Glomerular visceral epithelial cell (primary cell): ENCODE measurements around the gene KAZN.

Experiments used
- DNase-seq: peaks from one replicate; pipeline ENCODE4 v3.0.0-alpha.2; 2016; ENCODE audit errors: extremely low spot score

Gene KAZN

GRCh38 chr1:14824314-14824915 lies 225.9 kb downstream of the KAZN start:
- DNase-seq = no peak

DNA sequence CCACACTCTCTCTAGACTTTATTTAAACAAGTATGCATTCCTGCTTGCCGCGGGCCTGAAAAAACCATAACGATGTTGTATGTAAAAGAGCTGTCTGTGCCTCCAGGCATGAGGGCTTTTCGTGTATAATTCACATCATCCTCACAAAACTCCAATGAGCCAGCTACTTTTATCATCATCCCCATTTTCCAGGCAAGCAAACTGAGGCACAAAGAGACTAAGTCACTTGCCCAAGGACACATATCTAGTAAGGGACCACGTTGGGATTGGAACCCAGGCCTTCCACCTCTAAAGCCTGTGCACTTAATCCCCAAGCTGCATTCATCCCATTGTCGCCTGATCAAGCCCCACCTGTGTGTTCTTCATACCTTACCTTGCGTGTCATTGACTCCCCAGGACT lies 226.9 kb downstream of the KAZN start:
- no peak for DNase-seq

DNA sequence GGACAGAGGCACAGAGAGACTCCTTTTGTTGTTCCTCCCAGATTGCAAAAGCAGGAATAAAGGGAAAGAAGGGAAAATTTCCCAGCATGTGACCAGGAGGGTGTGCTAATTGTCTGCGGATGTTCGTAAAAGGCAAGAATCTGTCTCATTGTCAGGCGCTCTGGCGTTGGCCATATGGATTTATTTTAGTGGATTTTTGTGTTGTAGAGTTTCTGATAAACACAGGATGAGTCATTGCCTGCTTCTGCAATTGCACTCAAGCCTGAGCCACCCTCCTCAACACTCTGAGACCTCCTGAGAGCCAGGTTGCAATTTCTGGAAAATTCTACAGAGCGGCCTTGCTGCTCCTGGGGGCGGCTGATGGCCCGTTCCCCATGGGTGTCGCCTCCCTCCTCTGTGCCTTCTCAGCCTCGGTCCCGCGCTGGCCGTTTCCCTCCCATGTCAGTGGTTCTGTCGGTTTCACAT lies 227.7 kb downstream of the KAZN start:
- no peak for DNase-seq

DNA sequence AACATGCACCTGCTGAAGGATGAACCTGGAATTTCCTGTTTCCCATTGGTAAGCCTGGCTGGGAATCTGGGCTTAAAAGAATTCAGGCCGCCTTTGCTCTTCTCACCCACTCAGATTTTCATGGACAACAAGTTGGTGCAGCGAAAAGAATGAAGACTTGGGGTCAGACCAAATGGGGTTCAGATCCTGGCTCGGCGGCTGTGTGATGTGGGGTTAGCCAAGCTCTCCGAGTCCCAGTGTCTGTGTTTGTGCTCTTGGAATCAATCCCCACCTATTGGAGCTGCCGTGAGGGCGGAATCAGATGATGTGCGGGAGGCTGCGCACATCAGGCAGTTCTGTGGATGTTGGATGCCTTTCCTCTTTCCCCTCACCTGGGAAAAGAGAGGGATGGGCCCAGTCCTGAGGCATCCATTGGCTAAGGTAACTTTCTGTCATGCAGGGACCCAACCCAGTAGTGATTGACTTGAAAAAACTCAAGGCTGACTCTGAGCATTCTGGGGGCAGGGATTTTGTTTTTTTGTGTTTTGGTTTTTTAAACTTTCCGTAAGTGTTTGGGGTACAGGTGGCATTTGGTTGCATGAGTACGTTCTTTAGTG lies 228.3 kb downstream of the KAZN start:
- no peak for DNase-seq

DNA sequence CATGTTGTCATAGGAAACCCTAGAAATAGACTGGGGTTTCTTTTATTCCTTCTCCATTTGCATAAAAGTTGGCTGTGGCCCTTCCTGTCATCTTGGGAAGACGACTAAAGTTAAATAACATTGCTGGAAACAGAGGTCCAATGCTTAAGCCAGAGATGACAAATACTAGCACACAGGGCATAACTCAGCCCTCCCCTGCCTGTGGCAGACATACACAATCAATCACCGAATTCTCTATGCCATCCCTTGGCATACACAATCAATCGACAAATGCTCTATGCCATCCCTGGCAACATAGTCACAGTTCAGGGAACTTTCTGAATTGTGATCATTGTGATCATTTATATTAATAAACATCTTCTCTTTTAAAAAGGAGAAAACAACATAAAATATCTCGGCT lies 229.4 kb downstream of the KAZN start:
- DNase-seq = no peak

DNA sequence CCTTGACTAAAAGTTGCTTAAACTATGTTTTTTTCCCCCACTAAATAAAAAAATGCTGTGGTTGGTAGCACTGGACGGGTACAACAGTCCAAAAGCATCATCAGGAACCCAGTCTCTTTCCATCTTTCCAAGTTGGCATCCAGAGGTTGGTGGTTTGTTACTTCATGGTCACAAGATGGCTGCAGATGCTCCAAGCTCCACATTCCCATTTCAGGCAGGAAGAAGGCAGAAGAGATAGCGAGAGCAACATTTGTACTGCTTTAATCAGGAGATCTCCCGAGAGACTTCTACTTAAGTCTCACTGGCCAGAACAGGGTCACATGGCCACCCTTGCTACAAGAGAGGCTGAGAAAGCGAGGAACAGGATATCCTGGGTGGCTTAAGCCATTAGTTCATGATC lies 230.2 kb downstream of the KAZN start:
- DNase-seq = no peak

- no peak for DNase-seq
Observed at GRCh38 chr1:14835725-14836124, 237.2 kb downstream of the KAZN start.

GRCh38 chr1:14836426-14837140 lies 238.1 kb downstream of the KAZN start:
- DNase-seq = no peak

- no peak for DNase-seq
Observed at GRCh38 chr1:14840374-14840773, 241.9 kb downstream of the KAZN start.

- DNase-seq = no peak
Observed at GRCh38 chr1:14841456-14841855, 243.0 kb downstream of the KAZN start.

GRCh38 chr1:14841951-14842350 lies 243.5 kb downstream of the KAZN start:
- DNase-seq = no peak

GRCh38 chr1:14842361-14842760 lies 243.9 kb downstream of the KAZN start:
- no peak for DNase-seq

GRCh38 chr1:14842891-14843290 lies 244.4 kb downstream of the KAZN start:
- no peak for DNase-seq

DNA sequence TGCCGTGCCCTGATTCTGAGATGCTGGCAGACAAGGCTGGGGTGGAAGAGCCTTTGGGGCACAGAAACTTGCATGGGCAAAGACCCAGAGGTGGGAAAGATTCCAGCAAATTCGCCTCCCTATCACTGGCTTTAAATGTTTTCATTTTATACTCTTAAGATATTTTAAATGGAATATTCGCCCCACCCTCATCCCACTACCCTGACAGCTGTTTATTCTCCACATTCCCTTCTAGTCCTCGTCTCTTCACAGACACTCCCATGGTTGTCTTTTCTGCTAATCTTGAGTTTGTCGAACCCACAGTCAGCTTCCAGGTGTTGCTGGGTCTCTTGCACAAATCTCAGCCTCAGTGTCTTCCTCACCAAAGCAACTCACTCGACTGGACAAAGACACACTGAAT lies 245.0 kb downstream of the KAZN start:
- no peak for DNase-seq

DNA sequence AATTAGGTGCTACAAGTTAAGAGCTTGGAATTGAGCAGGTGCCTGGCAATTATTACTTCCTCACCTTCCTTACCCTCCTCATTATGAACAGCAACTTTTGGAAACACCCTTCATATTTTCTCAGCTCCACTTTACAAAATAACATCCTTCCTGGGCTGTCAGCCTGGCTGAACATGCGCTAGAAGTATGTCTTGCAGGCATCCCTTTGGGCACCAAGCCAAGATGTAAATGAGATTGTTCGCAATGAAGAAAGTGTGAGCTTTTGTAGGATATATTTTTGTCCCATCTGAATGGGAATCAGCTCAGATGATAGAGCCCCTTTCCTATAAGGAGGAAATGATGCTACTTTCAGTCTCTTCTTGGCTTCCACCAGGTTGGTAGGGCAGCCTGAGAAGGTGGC lies 245.9 kb downstream of the KAZN start:
- DNase-seq = no peak

- no peak for DNase-seq
Observed at GRCh38 chr1:14844923-14845617, 246.6 kb downstream of the KAZN start.

- no peak for DNase-seq
Observed at GRCh38 chr1:14845851-14846250, 247.4 kb downstream of the KAZN start.

DNA sequence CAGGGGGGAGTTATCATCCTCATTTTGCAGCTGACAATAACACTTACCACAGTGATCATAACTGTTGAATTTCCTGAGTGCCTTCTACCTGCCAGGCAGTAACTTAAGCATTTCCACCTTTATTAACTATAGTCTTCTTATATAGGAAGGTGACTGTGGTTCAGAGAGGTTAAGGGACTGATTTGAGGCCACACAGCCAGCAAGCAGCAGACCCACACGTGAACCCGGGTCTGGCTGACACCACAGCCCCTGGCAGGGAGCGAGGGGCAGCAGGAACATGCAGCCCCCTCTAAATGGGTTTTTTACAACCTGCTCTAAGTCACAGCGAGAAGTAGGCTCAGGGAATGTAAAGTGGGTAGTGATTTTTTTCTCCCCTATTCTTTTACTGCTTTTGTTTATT lies 248.2 kb downstream of the KAZN start:
- no peak for DNase-seq

GRCh38 chr1:14848203-14848602 lies 249.7 kb downstream of the KAZN start:
- DNase-seq = no peak

GRCh38 chr1:14848625-14849024 lies 250.1 kb downstream of the KAZN start:
- DNase-seq = no peak

DNA sequence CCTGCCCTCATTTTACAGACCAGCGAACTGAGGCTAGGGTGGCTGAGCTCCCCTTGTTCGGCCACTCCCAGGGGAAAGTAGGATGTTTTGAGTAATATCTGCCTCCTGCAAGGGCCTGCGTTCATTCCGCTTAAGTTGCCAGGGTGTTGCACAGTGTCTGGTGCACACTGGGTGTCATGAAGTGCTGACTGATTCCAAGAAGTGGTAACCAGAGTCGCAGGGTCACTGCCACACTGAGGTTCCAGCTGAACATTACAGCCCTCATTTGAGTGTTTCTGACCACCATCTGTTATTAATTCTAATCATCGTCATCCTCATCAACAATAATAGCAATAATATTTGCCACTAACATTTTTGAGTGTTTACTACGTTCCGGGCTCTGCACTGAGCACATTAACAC lies 250.6 kb downstream of the KAZN start:
- no peak for DNase-seq

- DNase-seq = no peak
Observed at GRCh38 chr1:14850563-14850962, 252.1 kb downstream of the KAZN start.

DNA sequence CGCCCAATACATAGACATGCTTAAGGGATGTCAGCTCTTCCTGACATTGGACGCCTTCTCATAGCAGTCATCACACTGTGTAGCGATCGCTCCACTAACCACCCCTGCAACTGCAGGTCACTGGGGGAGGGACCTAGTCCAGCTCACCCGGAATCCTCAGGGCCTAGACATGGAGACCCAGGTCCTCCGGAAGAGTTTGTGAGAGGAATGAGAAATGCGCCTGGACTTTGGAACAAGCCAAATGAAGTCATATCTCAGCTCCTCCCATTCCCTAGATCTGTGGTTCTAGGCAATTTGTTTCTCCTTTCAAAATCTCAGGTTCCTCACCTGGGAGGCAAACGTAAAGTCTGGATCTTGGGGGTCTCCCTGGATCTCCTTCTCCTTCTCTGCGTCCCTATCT lies 253.3 kb downstream of the KAZN start:
- DNase-seq = no peak
